ENCODE results near the gene USP24.

DNA sequence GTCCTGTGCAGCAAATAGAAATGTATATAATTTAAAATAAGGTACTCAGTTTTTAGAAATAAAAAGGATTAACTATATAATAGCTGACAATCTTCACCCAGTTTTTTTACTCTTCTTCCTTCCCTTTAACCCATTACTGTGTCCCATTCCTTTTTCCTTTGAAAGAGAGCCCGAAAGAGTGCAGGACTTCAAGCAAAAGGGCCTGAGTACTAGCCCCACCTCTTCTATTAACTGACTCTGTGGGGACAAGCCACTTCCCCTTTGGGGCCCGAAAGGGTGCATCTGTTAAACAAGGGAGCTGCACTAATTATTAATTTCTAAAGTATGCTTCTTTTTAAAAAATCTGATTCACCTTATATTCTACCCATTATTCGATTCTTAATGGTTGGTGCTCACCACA, 3.3 kb downstream of the USP24 start:
- TF ChIP-seq, protein P1, sequence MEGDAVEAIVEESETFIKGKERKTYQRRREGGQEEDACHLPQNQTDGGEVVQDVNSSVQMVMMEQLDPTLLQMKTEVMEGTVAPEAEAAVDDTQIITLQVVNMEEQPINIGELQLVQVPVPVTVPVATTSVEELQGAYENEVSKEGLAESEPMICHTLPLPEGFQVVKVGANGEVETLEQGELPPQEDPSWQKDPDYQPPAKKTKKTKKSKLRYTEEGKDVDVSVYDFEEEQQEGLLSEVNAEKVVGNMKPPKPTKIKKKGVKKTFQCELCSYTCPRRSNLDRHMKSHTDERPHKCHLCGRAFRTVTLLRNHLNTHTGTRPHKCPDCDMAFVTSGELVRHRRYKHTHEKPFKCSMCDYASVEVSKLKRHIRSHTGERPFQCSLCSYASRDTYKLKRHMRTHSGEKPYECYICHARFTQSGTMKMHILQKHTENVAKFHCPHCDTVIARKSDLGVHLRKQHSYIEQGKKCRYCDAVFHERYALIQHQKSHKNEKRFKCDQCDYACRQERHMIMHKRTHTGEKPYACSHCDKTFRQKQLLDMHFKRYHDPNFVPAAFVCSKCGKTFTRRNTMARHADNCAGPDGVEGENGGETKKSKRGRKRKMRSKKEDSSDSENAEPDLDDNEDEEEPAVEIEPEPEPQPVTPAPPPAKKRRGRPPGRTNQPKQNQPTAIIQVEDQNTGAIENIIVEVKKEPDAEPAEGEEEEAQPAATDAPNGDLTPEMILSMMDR (IDR thresholded peaks at IDR 0.05), result no peak
- no peak for TF ChIP-seq POLR2A (IDR thresholded peaks at IDR 0.05)

Data from lower leg skin (tissue), 3 donors.